Mucosa of rectum (tissue), 2 donors: ENCODE data around the gene TTC34.
"Not testable (repeated sequence)": the region's sequence is repeated elsewhere in the genome, so short reads cannot be mapped to it uniquely, and the experiment has no call there.

Source experiments
- H3K27ac ChIP-seq, 2 donors: one replicate each; pipeline ENCODE4 v1.7.0; 2013; ENCODE audit warnings: inconsistent platforms in 2 of 2, low read depth in 2 of 2, low read length in 2 of 2
- H3K27me3 ChIP-seq, 2 donors: one replicate each; pipeline ENCODE4 v1.7.0; 2013; ENCODE audit warnings: low read length in 2 of 2; ENCODE audit not compliant: control insufficient read depth in 2 of 2, insufficient read depth in 2 of 2
- H3K36me3 ChIP-seq, 2 donors: one replicate each; pipeline ENCODE4 v1.7.0; 2013; ENCODE audit warnings: low read length in 2 of 2; ENCODE audit not compliant: control insufficient read depth in 2 of 2, insufficient read depth in 2 of 2
- H3K4me1 ChIP-seq, 2 donors: one replicate each; pipeline ENCODE4 v1.7.0; 2013; ENCODE audit warnings: low read length in 2 of 2, mild to moderate bottlenecking in 1 of 2; ENCODE audit not compliant: control insufficient read depth in 2 of 2, insufficient read depth in 2 of 2
- H3K4me3 ChIP-seq, 2 donors: one replicate each; pipeline ENCODE4 v1.7.0; 2013; ENCODE audit warnings: low read length in 2 of 2
- H3K9ac ChIP-seq, 2 donors: one replicate each; pipeline ENCODE4 v1.7.0; 2013; ENCODE audit warnings: low read length in 2 of 2, low read depth in 1 of 2, mild to moderate bottlenecking in 1 of 2
- H3K9me3 ChIP-seq, 2 donors: one replicate each; pipeline ENCODE4 v1.7.0; 2013; ENCODE audit warnings: low read length in 2 of 2; ENCODE audit not compliant: control insufficient read depth in 2 of 2
- donor health status: healthy.
- donor health status: Normal muscosa, but diverticular disease.

Gene TTC34

DNA sequence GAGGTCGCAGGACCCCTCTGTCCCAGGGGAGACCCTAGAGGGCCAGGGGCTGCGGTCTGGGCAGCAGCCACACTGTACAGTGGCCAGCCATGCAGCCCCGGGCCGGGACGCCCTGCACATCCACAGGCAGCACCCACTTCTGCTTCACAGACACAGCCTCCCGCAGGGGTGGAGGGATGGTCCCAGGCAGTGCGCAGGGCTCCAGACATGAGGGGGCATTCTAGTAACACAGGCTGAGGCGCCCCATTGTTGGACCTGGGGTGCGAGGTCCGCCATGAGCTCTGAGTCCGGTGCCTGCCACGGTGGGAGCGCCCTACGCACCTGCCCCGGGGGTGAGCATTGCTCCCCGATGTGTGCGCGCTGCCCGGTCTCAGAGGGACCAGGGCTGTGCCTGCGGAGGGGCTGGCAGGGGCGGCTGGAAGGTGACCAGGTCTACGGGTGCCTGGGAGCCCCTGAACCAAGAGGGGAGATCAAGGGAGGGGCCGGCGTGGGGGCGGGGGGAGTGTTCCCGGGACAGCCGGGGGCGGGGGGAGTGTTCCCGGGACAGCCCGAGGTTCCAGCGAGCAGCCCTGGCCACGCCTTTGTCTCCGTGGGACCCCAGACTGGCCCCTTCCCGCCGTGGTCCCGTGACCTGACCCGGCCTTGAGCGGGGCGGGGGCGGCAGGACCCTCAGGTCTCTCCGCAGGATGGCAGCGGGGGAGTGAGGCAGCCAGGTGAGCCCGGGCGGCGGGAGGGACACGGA, 173.1 kb downstream of the TTC34 start:
- no peak overlapping the region for H3K27ac ChIP-seq
- H3K4me1 ChIP-seq = peaks cover 10 to 15% of the 10 kb centered on the region in 2 donors
- H3K27me3 ChIP-seq = peaks cover 22 to 26% of the 10 kb centered on the region in 2 donors
- H3K9ac ChIP-seq = no peak overlapping the region
- H3K9me3 ChIP-seq = peaks cover 0 to 2% of the 10 kb centered on the region in 2 donors
- no peaks in the 10 kb centered on the region for H3K36me3 ChIP-seq
- no peak overlapping the region for H3K4me3 ChIP-seq

DNA sequence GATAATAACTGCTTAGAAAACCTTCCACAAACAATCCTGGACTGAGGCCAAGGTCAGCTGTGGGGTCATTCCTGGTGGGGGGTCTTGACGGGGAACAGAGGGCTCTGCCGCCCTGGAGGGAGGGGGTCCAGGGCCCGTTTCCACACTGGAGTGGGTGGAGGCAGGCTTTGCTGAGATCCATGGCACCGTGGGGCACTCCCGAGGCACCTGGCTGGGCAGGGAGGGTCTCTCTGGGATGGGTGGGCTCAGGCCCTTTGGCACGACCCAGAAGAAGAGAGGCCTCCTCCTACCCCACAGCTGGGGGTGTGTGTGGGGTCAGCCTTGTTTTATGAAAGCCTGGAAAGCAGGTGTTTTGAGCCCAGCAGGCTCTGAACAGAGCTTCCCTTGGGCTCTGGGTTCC, 173.7 kb downstream of the TTC34 start:
- H3K4me3 ChIP-seq = no peak overlapping the region
- H3K36me3 ChIP-seq = no peaks in the 10 kb centered on the region
- H3K9ac ChIP-seq = no peak overlapping the region

DNA sequence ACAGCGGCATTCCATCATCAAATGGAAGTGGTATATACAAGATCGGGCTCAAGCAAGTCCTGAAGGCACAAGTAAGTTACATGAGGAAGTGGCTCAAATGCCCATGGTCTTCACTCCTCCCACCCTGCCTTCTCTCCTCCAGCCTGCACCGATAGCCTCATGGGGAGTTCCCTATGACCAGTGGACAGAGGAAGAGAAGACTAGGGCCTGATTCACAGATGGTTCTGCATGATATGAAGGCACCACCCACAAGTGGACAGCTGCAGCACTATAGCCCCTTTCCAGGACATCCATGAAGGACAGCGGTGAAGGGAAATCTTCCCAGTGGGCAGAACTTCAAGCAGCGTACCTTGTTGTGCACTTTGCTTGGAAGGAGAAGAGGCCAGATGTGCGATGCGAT, 175.7 kb downstream of the TTC34 start:
- H3K27me3 ChIP-seq = peaks cover 22 to 26% of the 10 kb centered on the region in 2 donors
- H3K9me3 ChIP-seq, H3K4me1 ChIP-seq, H3K9ac ChIP-seq, H3K4me3 ChIP-seq, H3K27ac ChIP-seq, H3K36me3 ChIP-seq: not testable (repeated sequence)

More for the DNA sequence above, 173.7 kb downstream of the TTC34 start:
- peaks cover 22 to 26% of the 10 kb centered on the region in 2 donors for H3K27me3 ChIP-seq
- peaks cover 0 to 2% of the 10 kb centered on the region in 2 donors for H3K9me3 ChIP-seq
- H3K4me1 ChIP-seq = peaks cover 10 to 14% of the 10 kb centered on the region in 2 donors
- H3K27ac ChIP-seq = no peak overlapping the region

DNA sequence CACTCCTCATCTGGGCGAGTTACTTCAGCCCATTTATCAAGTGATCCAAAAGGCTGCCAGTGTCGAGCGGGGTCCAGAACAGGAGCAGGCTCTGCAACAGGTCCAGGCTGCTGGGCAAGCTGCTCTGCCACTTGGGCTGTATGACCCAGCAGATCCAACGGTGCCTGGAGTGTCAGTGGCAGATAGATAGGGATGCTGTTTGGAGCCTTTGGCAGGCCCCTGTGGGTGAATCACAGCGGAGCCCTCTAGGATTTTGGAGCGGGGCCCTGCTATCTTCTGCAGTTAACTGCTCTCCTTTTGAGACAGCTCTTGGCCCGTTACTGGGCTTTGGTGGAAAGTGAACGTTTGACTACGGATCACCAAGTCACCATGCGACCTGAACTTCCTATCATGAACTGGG, 176.2 kb downstream of the TTC34 start:
- Histone ChIP-seq H3K9me3 (peaks cover 0 to 2% of the 10 kb centered on the region in 2 donors), H3K36me3 (no peaks in the 10 kb centered on the region), H3K27me3 (peaks cover 22 to 26% of the 10 kb centered on the region in 2 donors), H3K4me3 (no peak overlapping the region), H3K27ac (no peak overlapping the region), H3K9ac (no peak overlapping the region), H3K4me1 (no peaks in the 10 kb centered on the region)

DNA sequence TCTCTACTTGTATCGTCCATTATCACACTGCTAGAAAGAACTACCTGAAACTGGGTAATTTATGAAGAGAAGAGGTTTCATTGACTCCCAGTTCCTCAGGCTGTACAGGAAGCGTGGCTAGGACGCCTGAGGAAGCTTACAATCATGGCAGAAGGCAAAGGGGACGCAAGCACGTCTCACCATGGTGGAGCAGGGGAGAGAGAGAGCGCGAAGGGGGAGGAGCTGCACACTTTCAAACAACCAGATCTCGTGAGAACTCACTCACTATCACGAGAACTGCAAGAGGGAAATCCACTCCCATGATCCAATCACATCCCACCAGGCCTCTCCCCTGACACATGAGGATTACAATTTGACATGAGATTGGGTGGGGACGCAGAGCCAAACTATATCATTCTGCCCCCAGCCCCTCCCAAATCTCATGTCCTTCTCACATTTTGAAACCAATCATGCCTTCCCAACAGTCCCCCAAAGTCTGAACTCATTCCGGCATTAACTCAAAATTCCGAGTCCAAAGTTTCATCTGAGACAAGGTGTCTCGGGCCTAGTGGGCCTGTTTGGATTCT, 176.7 kb downstream of the TTC34 start:
- Histone ChIP-seq H3K9me3 (peaks cover 0 to 2% of the 10 kb centered on the region in 2 donors), H3K36me3 (no peaks in the 10 kb centered on the region), H3K4me3 (no peak overlapping the region), H3K9ac (no peak overlapping the region), H3K27ac (no peak overlapping the region), H3K27me3 (peaks cover 17 to 21% of the 10 kb centered on the region in 2 donors), H3K4me1 (no peaks in the 10 kb centered on the region)

DNA sequence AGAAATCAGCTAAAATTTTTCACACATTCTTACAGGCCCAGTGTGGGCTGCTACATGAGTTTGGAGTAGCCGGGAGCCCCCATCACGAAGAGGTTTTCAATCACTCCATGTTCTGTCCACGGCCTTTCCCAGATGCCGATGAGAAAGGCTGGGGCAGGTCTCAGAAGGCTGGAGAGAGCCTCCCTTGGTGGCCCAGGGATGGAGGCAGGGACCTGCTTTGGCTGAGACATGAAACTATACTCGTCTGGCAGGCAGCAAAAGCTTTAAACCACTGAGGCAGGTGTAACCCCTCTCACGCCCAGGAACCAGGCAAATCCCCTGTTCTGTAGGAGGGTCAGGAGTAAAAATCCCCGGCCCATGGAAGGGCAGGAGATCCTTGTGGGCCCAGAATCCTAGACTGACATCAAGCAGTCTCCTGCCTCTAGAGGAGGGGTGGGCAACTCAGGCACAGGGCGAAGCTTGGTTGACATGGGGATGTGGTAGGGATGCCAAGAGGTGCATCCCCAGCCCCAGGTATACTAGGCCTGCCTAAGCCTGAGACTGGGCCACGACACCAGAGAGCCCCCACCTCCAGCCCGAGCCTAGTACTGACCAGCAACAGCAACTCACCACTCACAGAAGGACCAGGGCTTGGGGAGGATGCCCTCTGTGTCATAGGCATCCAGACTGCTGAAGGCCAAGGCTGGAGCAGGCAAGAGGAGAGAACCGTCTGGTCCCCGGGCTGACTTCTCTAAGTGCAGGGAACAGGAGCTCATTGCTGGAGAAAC, 177.7 kb downstream of the TTC34 start:
- Histone ChIP-seq H3K9me3 (peaks cover 0 to 2% of the 10 kb centered on the region in 2 donors), H3K9ac (no peak overlapping the region), H3K4me3 (no peak overlapping the region), H3K27me3 (peaks cover 16 to 20% of the 10 kb centered on the region in 2 donors), H3K36me3 (no peaks in the 10 kb centered on the region), H3K27ac (no peak overlapping the region), H3K4me1 (no peaks in the 10 kb centered on the region)

DNA sequence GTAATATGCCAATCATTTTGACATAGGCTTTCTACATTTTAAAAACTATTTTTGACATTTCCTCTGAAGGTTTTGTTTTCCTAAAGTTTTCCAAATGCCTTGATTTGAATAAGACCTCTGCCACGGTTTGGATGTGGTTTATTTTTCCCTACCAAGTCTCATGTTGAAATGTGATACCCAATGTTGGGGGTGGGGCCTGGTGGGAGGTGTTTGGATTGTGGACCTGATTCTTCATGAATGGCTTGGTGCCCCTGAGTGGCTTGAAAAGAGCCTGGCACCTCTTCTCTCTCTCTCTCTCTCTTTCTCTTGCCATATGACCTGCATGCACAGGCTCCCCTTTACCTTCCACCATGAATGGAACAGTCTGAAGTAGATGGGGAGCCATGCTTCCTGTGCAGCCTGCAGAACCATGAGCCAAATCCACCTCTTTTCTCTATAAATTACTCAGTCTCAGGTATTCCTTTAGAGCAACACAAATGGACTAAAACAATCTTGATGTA, 183.5 kb downstream of the TTC34 start:
- H3K36me3 ChIP-seq = no peaks in the 10 kb centered on the region
- no peak overlapping the region for H3K9ac ChIP-seq
- H3K4me3 ChIP-seq = no peak overlapping the region
- H3K27ac ChIP-seq = no peak overlapping the region
- H3K27me3 ChIP-seq = no peaks in the 10 kb centered on the region
- H3K4me1 ChIP-seq = no peaks in the 10 kb centered on the region
- peaks cover 4 to 6% of the 10 kb centered on the region in 2 donors for H3K9me3 ChIP-seq

DNA sequence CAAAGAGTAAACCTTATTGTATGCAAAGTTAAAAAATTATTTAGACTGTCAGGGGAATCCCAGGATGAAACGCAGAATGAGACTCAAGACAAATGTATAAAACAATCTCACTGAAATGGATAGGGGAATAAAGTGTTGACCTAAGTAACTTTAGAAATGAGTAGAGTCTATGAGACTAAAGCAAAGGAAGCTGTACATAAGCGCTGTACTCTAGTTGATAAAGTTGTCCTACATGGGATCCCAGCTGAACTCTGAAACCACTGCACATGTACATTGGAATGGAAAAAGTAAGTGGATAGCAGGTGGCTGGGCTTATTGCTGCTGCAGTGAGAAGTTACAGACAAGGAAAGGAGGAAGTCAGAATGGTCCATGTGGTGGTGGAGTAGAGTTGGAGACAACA, 187.3 kb downstream of the TTC34 start:
- H3K9me3 ChIP-seq = peaks cover 4 to 6% of the 10 kb centered on the region in 2 donors
- H3K27me3 ChIP-seq = peaks cover 0 to 2% of the 10 kb centered on the region in 2 donors

DNA sequence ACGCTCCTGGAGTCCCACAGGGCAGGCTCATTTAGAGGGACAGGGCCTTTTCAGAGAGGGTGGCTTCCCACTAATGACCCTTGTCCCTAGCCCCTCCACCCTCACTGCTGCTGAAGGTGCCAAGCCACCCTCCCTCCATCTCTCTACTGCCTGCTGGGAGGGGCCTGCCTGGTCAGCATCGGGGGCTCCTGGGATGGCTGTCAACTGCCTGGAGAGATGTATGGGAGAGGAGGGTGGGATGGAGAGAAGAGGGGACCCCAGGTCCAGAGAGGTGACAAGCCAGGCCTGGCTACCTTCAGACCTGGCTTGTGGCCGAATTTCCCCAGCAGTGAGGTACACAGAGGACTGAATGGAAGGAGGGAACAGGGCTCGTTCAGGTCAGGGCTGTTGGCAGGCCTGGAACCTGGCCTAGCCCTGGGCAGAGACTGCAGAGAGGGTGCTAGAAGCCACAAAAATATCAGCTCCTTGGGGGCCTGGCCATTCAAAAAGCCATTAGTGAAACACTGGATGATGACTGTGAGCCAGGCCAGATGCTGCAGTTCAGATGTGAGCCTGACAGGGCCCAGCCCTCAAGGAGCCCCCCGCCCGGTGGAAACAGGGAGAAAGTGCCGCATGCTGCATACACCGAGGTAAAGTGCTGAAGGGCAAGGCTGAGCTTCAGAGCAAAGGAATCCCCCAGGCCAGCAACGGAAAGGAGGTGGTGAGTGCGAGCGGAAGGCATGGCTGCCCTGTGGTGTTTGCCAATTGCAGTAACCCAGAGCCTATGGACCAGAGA, 188.7 kb downstream of the TTC34 start:
- Histone ChIP-seq H3K4me1 (no peaks in the 10 kb centered on the region), H3K9ac (no peak overlapping the region), H3K9me3 (peaks cover 4 to 6% of the 10 kb centered on the region in 2 donors), H3K27me3 (peaks cover 0 to 2% of the 10 kb centered on the region in 2 donors), H3K27ac (no peak overlapping the region), H3K4me3 (no peak overlapping the region), H3K36me3 (no peaks in the 10 kb centered on the region)

More for the DNA sequence above, 187.3 kb downstream of the TTC34 start:
- no peaks in the 10 kb centered on the region for H3K36me3 ChIP-seq
- H3K27ac ChIP-seq = no peak overlapping the region
- H3K4me1 ChIP-seq = no peaks in the 10 kb centered on the region
- no peak overlapping the region for H3K9ac ChIP-seq
- no peak overlapping the region for H3K4me3 ChIP-seq
